K562 (cell line): ENCODE data around the gene UPF1. TPM values are rescaled to one million over a fixed set of nuclear protein-coding genes. Genes with fewer than 3 reads are reported as not detected.

Experiments used
- ATAC-seq: fragments of 200-7000 bp; cut with Tn5 transposase; 3 replicates; pipeline ENCODE4 v1.9.1; 2020; ENCODE audit warnings: moderate library complexity
- BruUV-seq: library from RNA; stranded (reverse); fragments of 400-500 nt; replicated peaks from 2 replicates; lab custom pipeline; 2021; lab: Mats Ljungman, UMichigan
- CTCF ChIA-PET: fragments of 300-600 bp; formaldehyde crosslinking; extraction: SDS; loops from one replicate; lab custom pipeline; 2021; ENCODE audit warnings: low intra/inter-chr PET ratio; lab: Yijun Ruan, JAX
- POLR2A ChIA-PET: fragments of 300-600, 350-650 bp; sonication (Branson Sonifier 250); formaldehyde crosslinking; extraction: SDS; loops from one replicate; lab custom pipeline; 2021; ENCODE audit warnings: antibody characterized with exemption, inconsistent platforms; lab: Yijun Ruan, JAX
- DNase-seq, 4 experiments: peaks; one replicate each; pipeline versions ENCODE4 v3.0.0 to v3.0.0-alpha.2; 2011 to 2018; ENCODE audit warnings: low spot score in 3 of 4, mixed read lengths in 3 of 4; ENCODE audit errors: extremely low read depth in 1 of 4
- FAIRE-seq: peaks from 2 replicates; lab custom pipeline; 2011; peaks lifted over from hg19 to GRCh38; lab: Jason Lieb, UNC
- H2AFZ ChIP-seq: 2 replicates; pipeline ENCODE4 v1.6.0; 2011; ENCODE audit warnings: low read depth, low read length, control low read depth, inconsistent platforms
- H3K27ac ChIP-seq: fragments of 200-600 bp; 3 replicates; pipeline ENCODE4 v1.8.0; 2011; ENCODE audit warnings: low read depth, mild to moderate bottlenecking, control low read depth, inconsistent platforms, low read length, moderate library complexity, mixed read lengths; ENCODE audit errors: extremely low read depth
- H3K27me3 ChIP-seq, 2 experiments: fragments of 300-600 bp in 1 of 2; 2 replicates in 1 of 2; 3 replicates in 1 of 2; pipeline versions ENCODE4 v1.6.0 to v1.8.0; 2011; ENCODE audit warnings: inconsistent platforms in 2 of 2, low read length in 2 of 2, mild to moderate bottlenecking in 1 of 2, mixed read lengths in 1 of 2, moderate library complexity in 1 of 2; ENCODE audit not compliant: control insufficient read depth in 2 of 2, insufficient read depth in 2 of 2
- H3K36me3 ChIP-seq: fragments of 300-600 bp; 3 replicates; pipeline ENCODE4 v1.8.0; 2011; ENCODE audit warnings: mild to moderate bottlenecking, low read length, inconsistent platforms; ENCODE audit not compliant: control insufficient read depth, insufficient read depth
- H3K4me1 ChIP-seq, 2 experiments: fragments of 200-600 bp in 1 of 2; replicated peaks in 1 of 2; 2 replicates in 1 of 2; 3 replicates in 1 of 2; pipeline versions ENCODE4 v1.5.1 to v1.8.0; 2011; ENCODE audit warnings: inconsistent platforms in 2 of 2, low read length in 2 of 2, mild to moderate bottlenecking in 1 of 2, mixed read lengths in 1 of 2, moderate library complexity in 1 of 2; ENCODE audit not compliant: control insufficient read depth in 2 of 2, insufficient read depth in 2 of 2
- H3K4me2 ChIP-seq: 2 replicates; pipeline ENCODE4 v1.6.1; 2011; ENCODE audit warnings: low read length, control low read depth, inconsistent platforms, mixed read lengths; ENCODE audit not compliant: insufficient read depth
- H3K4me3 ChIP-seq: fragments of 200-600 bp; sonication (generic), shearing (Covaris generic); 2 replicates; pipeline ENCODE4 v1.5.1; 2016; ENCODE audit warnings: control low read depth, inconsistent platforms
- H3K79me2 ChIP-seq: fragments of 200-600 bp; 3 replicates; pipeline ENCODE4 v1.8.0; 2011; ENCODE audit warnings: low read length, inconsistent platforms; ENCODE audit not compliant: control insufficient read depth, insufficient read depth
- H3K9ac ChIP-seq, 2 experiments: 2 replicates each; pipeline versions ENCODE4 v1.6.0 to v1.6.1; 2011; ENCODE audit warnings: low read depth in 2 of 2, low read length in 2 of 2, control low read depth in 1 of 2, inconsistent platforms in 1 of 2, mild to moderate bottlenecking in 1 of 2, mixed read lengths in 1 of 2; ENCODE audit not compliant: insufficient read depth in 1 of 2
- H3K9me1 ChIP-seq: one replicate; pipeline ENCODE4 v1.6.0; 2011; ENCODE audit warnings: inconsistent platforms, mild to moderate bottlenecking, low read length, moderate library complexity; ENCODE audit not compliant: control insufficient read depth, insufficient read depth
- H3K9me3 ChIP-seq: replicated peaks from 2 replicates; pipeline ENCODE4 v1.5.1; 2011; ENCODE audit warnings: low read depth, low read length, inconsistent platforms; ENCODE audit not compliant: control insufficient read depth, insufficient read depth
- H4K20me1 ChIP-seq: replicated peaks from 2 replicates; pipeline ENCODE4 v1.6.1; 2011; ENCODE audit warnings: low read length, inconsistent platforms, mixed read lengths; ENCODE audit not compliant: control insufficient read depth, insufficient read depth
- POLR2G ChIP-seq: fragments of 200-400 bp; formaldehyde crosslinking; IDR thresholded peaks from 2 replicates; pipeline ENCODE4 v1.6.1; 2017; ENCODE audit warnings: low read depth, mild to moderate bottlenecking, antibody characterized with exemption, low read length, moderate library complexity
- RBFOX2 ChIP-seq: fragments of 200-400 bp; formaldehyde crosslinking; IDR thresholded peaks from 2 replicates; pipeline ENCODE4 v1.6.1; 2017; ENCODE audit warnings: low read depth, mild to moderate bottlenecking, low read length, moderate library complexity
- ZNF165 ChIP-seq: fragments of 250-450 bp; sonication (Bioruptor Pico); IDR thresholded peaks from 2 replicates; pipeline ENCODE4 v1.4.0; 2020; ENCODE audit warnings: borderline replicate concordance
- WGBS: fragments of 100-300 bp; shearing (Covaris generic); methylation state at CpG from one replicate; pipeline ENCODE4 v1.1.6; 2016; ENCODE audit warnings: low coverage, mixed read lengths; ENCODE audit not compliant: insufficient coverage; ENCODE audit errors: missing lambda C conversion rate; 5-methylcytosine and 5-hydroxymethylcytosine counted together
- in situ Hi-C: fragments of 300-500 bp; cut with MboI; formaldehyde crosslinking; loops from 4 replicates; pipeline ENCODE4 v1.15.0; 2018; ENCODE audit warnings: inconsistent platforms, mixed read lengths
- intact Hi-C: fragments of 100-400 bp; cut with micrococcal nuclease; formaldehyde crosslinking; loops from 2 replicates; pipeline ENCODE4 v1.14.2; 2022
- polyA plus RNA-seq, 8 experiments: library from polyadenylated mRNA; depleted of rRNA in 4 of 8; stranded (reverse) in 5 of 8; unstranded in 3 of 8; fragments of >200 nt; fragmentation: Nextera tagmentation in 2 of 8; fragmentation: Illumina TruSeq in 1 of 8; extraction: Ambion mirVana in 2 of 8; extraction: Trizol in 1 of 8; gene quantifications; 2 replicates each; pipeline versions ENCODE4 v1.2.1 to v1.2.3, GENCODE V29; 2011 to 2014; ENCODE audit warnings: inconsistent platforms in 1 of 8, missing spikeins in 1 of 8
- total RNA-seq, 7 experiments: library from RNA; depleted of rRNA in 6 of 7; stranded (reverse); fragments of >200 nt in 6 of 7; fragmentation: Illumina TruSeq in 2 of 7; extraction: Trizol in 2 of 7; gene quantifications; 2 replicates each; pipeline versions ENCODE4 v1.2.1 to v1.2.3, GENCODE V29; 2011 to 2021; ENCODE audit warnings: low replicate concordance in 1 of 7
- TF ChIP-seq, protein P1 (sequence below): fragments of 250-450 bp; sonication (Bioruptor Pico); IDR thresholded peaks from 2 replicates; pipeline ENCODE4 v1.8.0; 2022; ENCODE audit warnings: moderate library complexity, mild to moderate bottlenecking, inconsistent platforms

The UPF1 gene
- total and polyA plus RNA-seq, 9 of the 15 experiments (the other 6 are each of a cell fraction or from before 2014, with no cell fraction given), result 0.34 to 103 (median 27.9) TPM

DNA sequence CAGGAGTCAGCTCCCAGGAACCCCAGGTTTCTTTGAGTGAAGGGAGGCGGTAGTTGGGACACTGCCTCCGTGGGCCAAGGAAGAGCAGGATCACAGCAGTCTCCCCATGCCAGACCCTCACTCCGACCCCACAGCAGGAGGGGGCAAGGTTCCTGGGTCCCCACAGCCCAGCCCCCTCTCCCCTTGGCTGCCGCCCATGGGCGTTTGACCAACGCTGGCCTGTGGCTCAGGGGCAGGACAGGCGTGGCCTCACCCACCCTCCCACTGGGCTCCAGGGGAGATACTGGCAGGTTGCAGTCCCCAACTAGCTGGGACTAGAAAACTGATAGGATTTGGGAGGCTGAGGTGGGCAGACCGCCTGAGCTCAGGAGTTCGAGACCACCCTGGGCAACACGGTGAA lies 78.3 kb downstream of the UPF1 start:
- Histone ChIP-seq H3K4me1 (peaks cover 0 to 43% of the 10 kb centered on the region in 2 experiments; a peak in 2 of 5 replicates), H3K9me3 (no peaks in the 10 kb centered on the region), H3K4me3 (no peak overlapping the region), H3K4me2 (no peak overlapping the region), H3K27ac (no peak overlapping the region), H3K79me2 (peaks cover 16% of the 10 kb centered on the region; the same call in 2 of the 3 replicates), H3K9ac (0 out of 4 replicates have a peak overlapping the region, but pooled peaks of 1 of the 2 experiments have one; percentile 20), H3K36me3 (peaks cover 75% of the 10 kb centered on the region; the same call in 2 of the 3 replicates), H3K27me3 (no peaks in the 10 kb centered on the region), H4K20me1 (no peaks in the 10 kb centered on the region; the same call in 1 of the 2 replicates), H2AFZ (no peak overlapping the region), H3K9me1 (no peaks in the 10 kb centered on the region)
- no peak for ATAC-seq
- in situ Hi-C loops, result no loop called here
- intact Hi-C loops, result no loop called here
- CTCF ChIA-PET, result no interaction called here
- no peak for DNase-seq
- POLR2A ChIA-PET, result interaction anchor here (0.6 to 4.4 kb wide), 3 partner anchors 8 to 1477 kb away, joined by 3 to 37 read pairs (median 5); partner anchors contain the start of genes COPE and DDX49
- 88% methylated on average over 9 of the region's 10 CpGs for WGBS
- TF ChIP-seq, protein P1, sequence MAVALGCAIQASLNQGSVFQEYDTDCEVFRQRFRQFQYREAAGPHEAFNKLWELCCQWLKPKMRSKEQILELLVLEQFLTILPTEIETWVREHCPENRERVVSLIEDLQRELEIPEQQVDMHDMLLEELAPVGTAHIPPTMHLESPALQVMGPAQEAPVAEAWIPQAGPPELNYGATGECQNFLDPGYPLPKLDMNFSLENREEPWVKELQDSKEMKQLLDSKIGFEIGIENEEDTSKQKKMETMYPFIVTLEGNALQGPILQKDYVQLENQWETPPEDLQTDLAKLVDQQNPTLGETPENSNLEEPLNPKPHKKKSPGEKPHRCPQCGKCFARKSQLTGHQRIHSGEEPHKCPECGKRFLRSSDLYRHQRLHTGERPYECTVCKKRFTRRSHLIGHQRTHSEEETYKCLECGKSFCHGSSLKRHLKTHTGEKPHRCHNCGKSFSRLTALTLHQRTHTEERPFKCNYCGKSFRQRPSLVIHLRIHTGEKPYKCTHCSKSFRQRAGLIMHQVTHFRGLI (CRISPR knock-in tag), result no peak
- TF ChIP-seq RBFOX2, result peak; percentile 29; the same call in 1 of the 2 replicates
- TF ChIP-seq POLR2G, result peak; percentile 42; the same call in 1 of the 2 replicates
- TF ChIP-seq ZNF165, result no peak
- no peak for FAIRE-seq
- no TSS peak for BruUV-seq
